AG08395 (cell line): ENCODE results near the gene POT1.
A peak's percentile ranks its signal among the peaks of the same experiment; 100 is the strongest.

ENCODE experiments used
- DNase-seq: peaks from one replicate; pipeline ENCODE4 v3.0.0; 2012; ENCODE audit warnings: mixed read lengths, low spot score

Gene POT1

DNA sequence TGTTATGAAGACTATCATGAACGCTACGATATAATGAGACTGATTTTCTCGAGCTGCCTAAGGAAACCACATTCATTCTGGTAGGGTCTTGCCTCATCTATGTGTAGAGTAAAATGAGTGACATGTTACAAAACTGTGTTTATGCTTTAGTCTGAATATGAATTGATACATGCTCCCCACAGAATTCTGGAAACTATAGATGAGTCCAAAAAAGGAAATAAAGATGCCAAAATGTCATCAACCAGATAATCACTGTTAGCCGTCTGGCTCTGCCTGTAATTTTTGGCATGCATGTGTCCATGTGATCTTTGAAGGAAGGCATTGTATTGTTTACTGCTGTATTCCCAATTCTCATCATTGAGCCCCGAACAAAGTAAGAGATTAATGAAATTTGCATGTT lies 121.4 kb downstream of the POT1 start:
- no peak for DNase-seq

DNA sequence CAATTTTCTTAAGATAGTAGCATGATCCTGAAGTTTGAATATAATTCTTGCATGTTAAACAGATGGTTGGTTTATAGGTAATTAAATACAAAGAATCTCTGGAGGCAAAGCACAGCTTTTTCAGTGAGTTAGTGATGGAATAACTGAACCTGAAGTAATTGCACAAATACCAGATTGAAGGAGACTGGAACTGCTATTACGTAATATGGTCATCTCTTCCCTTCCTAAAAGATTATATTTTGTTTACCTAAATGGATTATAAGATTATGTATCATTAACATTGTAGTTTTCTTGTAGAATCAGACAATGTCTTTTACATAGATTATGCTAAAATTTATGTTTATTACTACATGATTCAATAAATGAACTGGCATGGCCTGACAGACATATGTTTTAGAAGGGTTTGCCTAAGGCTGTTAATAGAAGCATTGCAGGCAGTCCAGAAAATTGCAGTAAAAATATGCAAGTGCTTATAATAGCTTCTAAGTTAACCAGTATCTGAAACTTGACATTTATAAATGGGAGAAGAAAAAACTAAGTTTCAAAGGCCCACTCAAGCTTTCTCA lies 128.2 kb downstream of the POT1 start:
- DNase-seq = no peak

DNA sequence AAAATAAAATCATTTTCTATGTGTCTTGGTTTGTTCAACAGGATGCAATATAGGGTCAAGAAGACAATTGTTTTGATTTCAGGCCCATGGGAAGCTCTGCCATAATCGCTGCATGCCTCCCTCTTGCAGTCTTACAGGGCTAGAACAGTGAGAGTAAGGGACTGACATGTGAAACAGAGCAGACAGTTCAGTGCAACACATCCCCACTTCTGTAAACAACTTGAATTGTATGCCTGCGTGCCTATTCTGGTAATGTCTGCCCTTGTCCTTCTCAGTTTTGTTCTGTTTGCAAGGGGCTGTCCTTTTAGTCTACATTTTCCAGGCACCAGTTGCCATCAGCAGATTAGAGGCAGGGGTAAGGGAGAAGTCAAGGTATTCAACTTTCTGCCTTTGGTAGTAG lies 129.2 kb downstream of the POT1 start:
- no peak for DNase-seq

DNA sequence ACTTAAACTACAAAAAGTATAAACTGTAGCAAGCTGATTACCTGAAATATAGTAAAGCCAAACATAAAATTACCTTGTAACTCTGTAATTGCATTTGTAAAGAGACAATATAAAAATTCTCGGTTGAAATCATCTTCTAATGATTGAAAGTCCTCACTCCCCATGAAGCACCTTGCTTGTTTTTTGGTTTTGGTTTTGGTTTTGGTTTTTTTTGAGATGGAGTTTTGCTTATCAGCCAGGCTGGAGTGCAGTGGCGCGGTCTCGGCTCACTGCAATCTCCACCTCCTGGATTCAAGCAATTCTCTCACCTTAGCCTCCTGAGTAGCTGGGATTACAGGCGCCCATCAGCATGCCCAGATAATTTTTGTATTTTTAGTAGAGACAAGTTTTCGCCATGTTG lies 130.2 kb downstream of the POT1 start:
- DNase-seq = no peak

DNA sequence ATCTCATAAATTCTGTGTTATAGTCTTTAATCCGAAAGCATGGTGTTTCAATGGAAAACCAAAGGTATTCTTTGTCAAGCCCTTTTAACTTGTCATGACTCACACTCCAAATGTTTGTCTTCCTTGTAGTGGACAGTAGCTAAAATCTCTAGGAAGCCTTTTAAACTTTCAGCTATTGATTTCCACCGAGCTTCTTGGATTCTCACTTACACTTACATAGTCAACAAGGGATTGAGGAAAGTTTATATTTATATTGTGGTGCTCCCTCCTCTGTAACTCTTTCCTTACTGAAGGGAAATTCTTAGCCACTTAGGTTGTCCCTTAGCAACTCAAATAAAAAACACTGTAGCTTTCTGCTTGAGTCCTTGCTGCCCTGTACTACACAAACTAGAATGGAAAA lies 132.9 kb downstream of the POT1 start:
- no peak for DNase-seq

DNA sequence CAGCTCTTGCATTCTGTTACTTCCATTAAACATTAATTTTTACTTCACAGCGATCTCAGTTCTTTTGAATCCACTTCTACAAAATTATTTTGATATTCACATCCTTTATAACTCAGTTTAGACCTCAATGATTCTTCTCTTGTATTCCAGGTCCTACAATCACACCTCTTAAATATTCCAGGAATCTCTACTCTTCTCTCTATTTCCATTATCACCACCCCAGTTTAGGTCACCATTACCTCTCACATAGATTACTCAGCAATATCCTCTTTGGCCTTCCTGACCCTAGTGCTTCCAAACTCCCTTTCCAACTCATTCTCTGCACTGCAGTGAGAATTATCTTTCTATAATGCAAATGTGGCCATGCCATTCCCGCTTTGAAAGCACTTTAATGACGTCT lies 136.9 kb downstream of the POT1 start:
- no peak for DNase-seq

DNA sequence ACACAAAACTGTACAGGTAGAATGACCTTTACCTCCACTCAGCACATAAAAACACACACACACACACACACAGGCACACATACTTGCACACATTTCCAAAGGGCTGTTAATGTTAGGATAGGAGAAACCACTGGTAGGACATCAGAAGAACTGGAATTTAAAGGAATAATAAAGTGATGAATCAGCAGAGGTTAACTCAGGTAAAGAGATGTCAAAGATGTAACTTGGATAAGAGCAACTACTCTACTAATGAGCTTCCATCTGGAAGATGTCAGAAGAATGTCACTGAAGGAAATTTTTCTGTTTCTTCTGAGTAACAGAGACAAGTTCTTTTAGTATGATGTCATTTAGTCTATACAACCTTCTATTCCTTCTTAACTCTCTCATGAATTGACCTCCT lies 137.6 kb downstream of the POT1 start:
- DNase-seq = no peak

DNA sequence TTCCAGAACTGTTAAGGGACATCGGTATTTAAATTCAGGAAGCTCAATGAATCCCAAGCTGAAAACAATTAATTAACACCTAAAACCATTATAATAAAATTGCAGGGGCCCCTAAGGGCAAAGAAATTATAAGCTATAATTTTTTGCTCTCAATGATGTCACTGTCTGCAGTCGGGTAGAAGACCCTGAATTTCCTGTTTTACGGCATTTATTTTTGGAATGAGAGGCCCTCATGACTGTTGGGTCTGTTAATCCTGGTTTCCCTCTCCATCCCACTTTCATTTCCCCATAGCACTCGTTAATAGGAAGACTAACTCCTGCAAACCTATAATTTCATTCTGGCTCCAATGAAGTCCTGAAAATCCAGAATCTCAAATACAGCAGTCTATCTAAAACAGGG lies 138.2 kb downstream of the POT1 start:
- no peak for DNase-seq

DNA sequence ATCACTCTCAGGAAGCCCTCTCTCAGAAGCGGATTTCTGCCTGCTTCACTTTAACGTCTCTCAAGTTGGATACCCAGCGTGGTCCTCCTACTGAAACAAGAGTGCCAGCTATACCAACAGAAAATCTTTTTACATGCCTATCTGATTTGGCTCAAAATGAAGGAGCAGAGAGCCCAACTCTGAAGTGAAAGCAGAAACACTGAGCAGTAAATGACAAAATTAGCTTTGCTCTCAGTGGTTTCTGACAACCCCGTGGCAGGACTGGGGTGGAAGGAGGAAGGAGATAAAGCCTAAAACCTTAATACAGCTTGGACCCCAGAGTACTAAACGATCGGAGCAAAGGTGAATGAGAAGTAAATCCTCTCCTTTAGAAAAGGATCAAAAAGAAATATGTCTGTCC lies 139.0 kb downstream of the POT1 start:
- DNase-seq = no peak

DNA sequence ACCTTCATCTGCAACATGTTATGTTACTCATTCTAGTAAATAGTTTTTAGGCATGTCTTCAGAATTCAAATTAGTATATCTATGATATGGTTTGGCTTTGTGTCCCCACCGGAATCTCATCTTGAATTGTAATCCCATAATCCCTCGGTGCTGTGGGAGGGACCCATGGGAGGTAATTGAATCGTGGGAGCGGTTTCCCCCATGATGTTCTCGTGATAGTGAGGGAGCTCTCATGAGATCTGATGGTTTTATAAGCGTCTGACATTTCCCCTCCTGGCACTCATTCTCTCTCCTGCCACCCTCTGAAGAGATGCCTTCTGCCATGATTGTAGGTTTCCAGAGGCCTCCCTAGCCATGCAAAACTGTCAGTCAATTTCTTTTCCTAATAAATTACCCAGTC lies 143.6 kb downstream of the POT1 start:
- DNase-seq = no peak

DNA sequence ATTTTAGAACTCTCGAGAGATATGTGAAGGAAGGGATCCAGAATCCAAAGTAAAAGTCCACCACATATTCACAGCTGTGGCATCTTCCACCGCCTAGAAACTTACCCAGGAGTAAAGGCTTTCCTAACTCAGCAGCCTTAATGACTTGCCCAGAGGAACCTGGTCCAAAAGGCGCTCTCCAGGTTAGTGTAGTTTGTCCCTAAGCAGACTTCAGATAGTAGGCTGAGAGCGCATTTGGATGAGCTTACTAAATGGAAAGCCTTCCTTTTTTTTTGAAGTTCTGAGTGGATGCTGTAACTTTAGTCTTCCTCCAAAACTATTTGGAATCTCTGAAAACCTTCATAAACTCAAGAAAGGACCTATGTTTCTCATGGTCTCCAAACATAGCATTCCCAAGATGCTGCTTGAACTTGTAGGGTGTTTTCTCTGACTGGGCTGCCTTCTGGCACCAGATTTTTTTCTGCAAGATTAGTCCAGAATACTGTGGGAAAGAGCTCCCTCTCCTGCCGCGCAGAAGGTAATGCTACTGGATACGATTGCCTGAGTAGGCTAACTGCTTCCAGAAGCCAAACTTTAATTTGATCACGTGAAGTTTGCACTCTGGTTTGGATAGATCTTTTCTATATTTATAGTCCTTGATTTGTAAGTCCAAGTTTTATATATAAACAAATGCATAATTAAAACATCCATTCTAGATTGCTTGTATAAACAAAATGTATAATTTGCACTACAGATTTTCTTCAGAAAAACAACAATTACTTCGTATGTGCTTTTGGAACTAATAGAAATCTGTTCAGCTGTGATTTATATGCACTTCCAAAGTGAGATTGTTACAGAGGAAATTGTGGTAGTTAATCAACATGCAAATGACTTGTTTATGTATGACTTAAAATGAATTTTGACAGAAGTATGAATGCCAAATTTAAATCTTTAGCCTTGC lies 144.5 kb downstream of the POT1 start:
- DNase-seq = peak; percentile 75

DNA sequence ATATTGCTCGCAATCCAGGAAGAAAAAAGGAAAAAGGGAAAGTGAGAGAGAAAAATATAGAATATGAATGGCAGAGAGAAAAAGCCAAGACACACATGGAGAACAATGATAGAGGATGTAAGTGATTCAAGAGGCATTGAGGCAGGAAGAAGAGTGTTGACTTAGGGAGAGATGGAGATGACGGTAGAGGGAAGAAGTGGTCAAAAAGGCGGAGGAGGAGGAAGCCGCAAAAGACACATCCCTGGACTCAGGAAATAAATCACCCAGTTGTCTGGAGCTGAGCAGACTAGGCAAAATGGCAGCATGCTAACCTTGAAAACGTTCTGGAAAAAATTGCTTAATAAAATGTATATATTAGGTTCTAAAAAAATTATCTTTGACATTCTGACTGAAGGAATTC lies 146.4 kb downstream of the POT1 start:
- no peak for DNase-seq

DNA sequence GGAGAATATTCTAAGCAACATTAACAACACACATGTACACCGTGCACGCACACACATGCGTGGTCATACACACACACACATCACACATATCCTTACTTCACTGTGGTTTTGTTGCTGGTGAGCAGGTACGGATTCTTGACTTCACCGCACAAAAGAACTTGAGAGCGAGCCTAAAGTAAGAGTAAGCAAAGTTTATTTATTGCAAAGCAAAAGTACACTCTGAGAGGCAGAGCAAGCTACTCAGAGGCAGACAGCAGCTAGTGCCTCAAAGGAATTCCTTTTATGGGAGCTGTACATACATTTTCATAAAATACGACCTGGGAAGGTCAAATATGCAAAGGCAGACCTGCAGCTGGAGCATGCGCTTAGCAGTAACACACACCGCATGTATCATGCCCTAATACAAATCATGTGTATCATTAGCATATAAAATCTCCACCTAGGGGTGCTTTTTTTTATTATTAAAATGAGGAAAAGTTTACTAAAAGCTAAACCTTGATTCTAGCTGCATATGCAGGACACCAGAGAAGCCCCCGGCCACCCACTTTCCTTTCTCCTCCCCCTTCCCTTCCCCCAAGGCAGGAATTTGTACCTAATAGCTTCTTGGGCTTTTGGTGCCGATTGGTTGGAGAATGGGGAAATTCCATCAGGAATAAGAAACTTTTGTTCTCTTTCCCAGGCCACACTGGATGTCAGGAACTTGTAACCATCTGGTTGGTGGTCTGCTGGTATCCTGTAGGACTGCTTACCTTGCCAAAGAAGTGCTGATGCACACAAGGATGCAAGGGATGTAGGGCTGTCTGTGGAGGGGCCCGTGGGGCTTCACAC lies 147.5 kb downstream of the POT1 start:
- DNase-seq = no peak

DNA sequence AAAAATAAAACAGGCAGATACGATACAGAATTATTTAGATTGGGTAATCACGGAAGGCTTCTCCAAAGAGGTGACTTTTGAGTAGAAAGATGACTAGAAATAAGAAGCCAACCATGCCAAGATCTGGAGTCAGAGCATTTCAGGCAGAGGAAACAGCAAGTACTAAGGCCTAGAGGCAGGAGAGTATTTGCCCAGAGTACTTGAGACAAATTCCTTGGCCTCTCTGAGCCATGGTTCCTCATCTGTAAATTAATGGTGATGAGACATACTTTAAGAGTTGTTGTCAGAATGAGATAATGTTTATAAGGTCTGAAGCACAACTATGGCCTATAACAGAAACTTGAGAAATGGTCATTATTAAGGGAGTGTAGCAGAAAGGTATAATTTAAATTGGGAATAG lies 148.2 kb downstream of the POT1 start:
- DNase-seq = no peak

DNA sequence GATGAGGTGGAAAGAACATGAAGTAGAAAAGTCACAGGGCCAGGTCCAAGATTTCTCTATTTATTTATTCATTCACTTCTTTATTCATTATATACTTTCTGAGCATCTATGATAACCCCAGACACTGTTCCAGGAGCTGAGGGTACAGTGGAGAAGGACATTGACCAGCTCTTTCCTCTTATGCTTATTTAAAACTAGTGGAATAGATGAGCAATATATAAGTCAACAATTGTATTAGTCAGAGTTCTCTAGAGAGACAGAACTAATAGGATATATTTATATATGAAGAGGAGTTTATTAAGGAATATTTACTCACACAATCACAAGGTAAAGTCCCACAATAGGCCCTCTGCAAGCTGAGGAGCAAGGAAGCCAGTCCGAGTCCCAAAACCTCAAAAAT lies 149.0 kb downstream of the POT1 start:
- no peak for DNase-seq

DNA sequence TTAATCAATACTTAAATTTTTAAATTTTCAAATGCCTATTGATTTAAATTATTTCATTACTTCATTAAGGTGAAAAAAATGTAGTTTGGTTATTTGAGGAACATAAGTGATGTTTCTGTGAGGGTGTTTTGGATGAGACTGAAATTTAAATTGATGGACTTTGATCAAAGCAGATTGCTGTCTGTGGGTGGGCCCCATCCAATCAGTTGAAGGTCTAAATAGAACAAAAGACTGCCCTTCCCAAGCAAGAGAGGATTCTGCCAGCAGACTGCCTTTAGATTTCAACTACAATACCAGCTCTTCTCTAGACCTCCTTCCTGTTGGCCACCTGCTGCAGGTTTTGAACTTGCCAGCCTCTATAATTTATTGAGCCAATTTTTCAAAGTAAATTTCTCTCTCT lies 149.6 kb downstream of the POT1 start:
- no peak for DNase-seq

DNA sequence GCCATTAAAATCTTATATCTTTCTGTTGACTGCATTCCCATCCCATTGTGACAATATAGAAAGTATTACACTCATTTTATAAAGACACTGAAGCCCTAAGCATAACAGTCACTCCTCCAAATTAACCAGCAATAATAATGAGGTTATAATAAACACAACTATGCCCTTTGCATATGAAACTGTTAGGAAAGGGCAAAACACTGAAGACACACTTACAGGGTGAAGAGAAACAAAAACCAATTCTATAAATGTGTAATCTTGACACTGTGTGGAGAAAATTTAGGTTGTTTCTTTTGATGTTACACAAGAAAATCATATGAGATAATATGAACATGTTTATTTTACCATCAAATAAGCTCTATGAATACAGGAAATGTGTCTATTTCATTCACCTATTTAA lies 150.0 kb downstream of the POT1 start:
- DNase-seq = no peak

DNA sequence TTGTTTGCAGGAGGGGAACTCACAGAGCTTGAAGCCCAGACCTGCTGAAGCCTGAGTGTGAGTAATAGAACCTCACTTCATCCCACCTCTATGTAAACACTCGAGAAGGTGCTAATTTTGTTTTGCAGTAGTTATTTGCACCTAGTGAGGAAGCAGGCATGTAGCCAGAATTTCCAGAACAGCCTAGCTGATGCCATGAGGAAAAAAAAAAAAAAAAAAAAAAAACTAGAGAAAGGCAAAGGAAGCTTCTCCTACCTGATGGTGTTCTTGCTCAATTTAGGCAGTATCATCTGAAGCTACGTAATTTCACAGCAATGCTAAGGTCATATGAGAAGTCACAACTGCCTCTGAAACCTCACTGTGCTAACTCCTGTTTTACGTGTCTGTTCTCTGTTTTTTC lies 150.4 kb downstream of the POT1 start:
- no peak for DNase-seq

DNA sequence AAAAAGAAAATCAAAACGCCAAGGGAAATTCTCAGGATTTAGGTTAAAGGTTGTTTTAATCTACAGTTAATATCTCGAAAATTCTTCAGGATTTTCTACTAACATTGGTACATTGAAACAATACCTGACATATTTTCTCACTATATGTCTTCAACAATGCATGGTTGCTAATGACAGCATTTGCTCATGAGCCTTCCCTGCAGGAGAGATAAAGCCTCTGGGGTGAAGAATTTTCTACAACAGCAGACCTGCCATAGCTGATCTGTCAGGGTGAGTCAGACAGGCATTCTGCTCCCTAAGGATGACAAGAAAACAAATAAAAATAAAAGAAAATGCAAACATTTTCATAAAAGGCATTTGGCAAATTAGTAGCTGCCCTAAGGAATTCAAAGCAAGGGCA lies 152.4 kb downstream of the POT1 start:
- DNase-seq = no peak

DNA sequence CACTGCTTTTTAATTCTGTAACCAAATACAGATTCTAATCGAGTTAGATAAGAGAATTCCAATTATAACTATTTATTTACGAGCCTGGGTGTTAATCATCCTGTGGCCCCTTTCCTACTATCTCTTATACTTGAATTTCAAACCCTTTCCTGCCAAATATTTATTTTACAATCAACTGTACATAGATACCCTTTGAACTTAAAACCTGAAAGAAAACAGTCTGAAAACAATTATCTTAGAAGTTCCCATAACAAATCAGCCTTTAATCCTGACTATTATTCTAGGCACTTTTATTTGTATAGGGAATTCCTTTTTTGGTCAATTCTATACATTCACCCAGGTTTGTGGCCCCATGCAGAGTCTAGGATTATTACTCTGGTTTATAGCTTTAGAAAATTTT lies 153.5 kb downstream of the POT1 start:
- no peak for DNase-seq

DNA sequence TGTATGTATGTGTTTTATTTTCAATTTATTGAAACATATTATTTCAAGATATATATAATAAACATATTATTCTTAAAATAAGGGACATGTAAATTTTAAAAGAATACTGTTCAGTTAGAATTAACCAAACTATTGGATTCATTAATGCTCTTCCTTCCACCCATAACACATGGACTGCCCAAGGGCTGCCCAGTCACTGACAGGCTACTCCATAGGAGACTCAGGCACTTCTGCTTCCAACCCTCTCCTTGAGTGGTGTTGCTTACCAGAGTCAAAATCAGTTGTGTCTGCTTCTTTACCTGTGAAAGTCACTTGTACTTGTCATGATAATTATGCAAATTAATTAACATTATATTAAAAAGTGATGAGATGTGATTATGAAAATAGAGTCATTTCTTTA lies 154.2 kb downstream of the POT1 start:
- no peak for DNase-seq

DNA sequence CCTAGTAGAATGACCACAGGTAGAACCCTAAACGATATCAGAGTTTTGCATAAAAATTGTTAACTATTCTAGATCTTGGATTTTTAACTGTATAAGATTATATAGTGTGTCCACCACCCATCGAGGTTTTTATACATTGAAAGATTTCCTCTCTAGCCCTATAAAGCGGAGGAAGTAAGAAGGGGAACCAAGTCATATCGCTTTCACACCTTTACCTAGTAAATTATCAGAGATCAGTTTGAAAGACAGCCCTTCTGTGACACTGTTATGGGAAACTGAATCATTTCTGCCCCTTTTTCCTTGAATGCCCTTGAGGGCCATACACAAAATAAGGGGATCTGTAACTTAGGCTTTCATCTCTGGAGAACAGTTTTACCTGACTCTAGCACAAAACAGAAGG lies 155.7 kb downstream of the POT1 start:
- DNase-seq = no peak

DNA sequence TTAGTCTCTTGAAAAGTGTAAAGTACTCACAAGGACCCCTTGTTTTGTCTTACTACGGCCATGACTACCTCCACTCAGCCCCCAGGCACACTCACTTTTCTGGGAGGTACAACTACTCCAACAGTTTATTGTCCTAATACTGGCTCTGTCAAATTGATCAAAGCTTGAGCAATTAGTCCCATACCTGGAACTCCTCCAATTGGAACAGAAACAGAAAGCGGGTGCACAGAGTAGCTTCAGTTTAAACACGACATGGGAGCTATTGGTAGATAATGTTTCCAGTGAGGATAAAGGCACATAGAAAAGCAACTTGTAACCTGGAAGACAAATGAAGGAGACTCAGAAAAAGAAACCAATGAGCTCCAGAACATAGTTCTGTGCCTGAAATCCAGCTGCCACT lies 156.3 kb downstream of the POT1 start:
- DNase-seq = no peak
